Endometrium (tissue), 2 donors: ENCODE results near the gene PSG1.
"Not testable (repeated sequence)": the region's sequence is repeated elsewhere in the genome, so short reads cannot be mapped to it uniquely, and the experiment has no call there.

Experiments used
- FAIRE-seq: peaks from 2 replicates; lab custom pipeline; 2012; peaks lifted over from hg19 to GRCh38; lab: Jason Lieb, UNC
- donor health status: control.
- donor health status: control.

Gene PSG1

DNA sequence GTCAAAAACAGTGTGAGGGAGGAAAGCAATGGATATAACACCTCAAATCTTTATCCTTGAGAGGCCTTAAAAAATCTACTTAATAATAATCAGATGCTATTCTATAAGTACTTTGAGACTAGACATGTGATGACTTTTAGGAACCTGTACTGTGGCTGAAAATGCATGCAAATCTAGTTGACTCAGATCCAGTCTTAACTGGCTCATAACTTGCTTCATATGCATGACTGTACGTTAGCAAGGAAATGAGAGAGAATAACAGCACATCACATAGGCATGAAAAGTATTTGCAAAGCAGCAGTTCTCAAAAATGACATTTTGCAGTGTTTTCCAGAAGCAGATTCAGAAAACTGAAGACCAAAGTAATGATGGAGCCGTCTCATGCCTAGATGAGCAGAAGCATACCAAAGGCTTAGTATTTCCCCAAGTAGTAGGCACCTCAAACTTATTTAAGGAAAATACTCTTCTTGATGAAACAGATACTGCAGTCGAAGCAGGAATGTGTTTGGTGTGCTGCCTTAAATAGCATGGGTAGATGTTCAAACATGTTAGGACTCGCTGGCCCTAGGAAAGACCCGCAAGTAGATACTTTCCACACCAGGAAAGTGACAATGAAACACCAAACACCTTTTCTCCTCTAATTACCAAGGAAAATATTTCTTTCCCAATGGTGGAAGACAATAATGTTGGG, 59.4 kb downstream of the PSG1 start:
- FAIRE-seq, result not testable (repeated sequence)

DNA sequence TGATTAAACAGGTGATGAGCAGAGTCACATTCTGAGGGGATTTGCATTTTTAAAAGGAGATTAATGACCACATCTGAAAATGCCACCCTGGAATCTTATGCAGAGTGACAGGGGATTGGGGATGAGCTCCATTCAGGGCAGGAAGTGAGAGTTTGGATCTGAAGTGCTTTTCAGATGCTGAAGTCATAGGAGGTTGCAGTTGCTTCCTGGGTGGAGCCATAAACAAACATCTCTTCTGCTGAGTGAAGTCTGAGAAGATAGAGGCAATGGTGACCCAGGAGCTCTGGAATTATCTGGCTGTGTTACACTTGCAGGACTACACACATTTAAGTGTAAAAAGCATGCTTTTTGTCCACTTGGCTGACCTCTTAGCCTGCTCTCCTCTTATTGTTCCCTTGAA, 62.6 kb downstream of the PSG1 start:
- no peak for FAIRE-seq
